Astrocyte (in vitro differentiated cells and primary cell): ENCODE measurements around the gene ZNF407.

Source experiments
- CTCF ChIP-seq: IDR thresholded peaks from 2 replicates; pipeline ENCODE4 v1.5.1; 2011; ENCODE audit warnings: low read depth, mild to moderate bottlenecking, inconsistent platforms, low read length, moderate library complexity; ENCODE audit not compliant: insufficient read depth
- EZH2 ChIP-seq: IDR thresholded peaks from 2 replicates; pipeline ENCODE4 v1.6.1; 2012; ENCODE audit warnings: mild to moderate bottlenecking, low read length, inconsistent platforms; ENCODE audit not compliant: insufficient read depth

- no peak for TF ChIP-seq CTCF
- TF ChIP-seq EZH2, result no peak
Observed at GRCh38 chr18:75108579-75109318, 511.1 kb downstream of the ZNF407 start.
